Tibial nerve (tissue), 3 donors: Measurements from ENCODE around the gene CPNE7.

Experiments used
- POLR2A ChIP-seq, 2 donors: fragments of 450-650 bp; IDR thresholded peaks; one replicate each; pipeline ENCODE4 v1.6.1; 2017; ENCODE audit warnings: antibody characterized with exemption in 2 of 2, mild to moderate bottlenecking in 2 of 2, moderate library complexity in 2 of 2
- TF ChIP-seq, protein P1 (sequence below), 5 experiments: fragments of 200-600 bp in 3 of 5; fragments of 450-650 bp in 2 of 5; sonication (generic) in 3 of 5; IDR thresholded peaks; one replicate each; pipeline ENCODE4 v1.5.1; 2016 to 2019; ENCODE audit warnings: antibody characterized with exemption in 5 of 5, mild to moderate bottlenecking in 3 of 5, moderate library complexity in 2 of 5

DNA sequence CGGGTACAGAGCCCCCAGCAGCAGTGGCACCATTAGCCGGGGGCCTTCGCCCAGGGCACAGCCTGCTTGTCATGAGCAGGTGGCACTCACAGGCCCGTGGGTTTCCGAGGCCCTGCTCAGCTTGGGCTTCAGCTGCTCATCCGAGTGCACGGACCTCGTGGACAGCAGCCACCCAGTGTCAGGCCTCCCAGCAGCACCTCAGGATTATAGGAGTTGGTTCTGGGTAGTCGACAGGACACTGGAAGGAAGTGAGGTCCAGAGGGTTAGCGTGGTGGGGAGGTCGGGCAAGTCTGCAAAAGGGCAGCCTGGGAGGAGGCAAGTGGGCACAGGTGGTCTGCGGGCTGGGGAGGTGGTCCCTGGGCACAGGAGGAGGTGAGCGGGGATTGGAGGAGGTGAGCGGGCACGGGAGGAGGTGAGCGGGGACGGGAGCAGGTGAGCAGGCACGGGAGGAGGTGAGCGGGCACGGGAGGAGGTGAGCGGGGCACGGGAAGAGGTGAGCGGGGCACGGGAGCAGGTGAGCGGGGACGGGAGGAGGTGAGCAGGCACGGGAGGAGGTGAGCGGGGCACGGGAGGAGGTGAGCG, 5.1 kb upstream of the CPNE7 start:
- TF ChIP-seq, protein P1, sequence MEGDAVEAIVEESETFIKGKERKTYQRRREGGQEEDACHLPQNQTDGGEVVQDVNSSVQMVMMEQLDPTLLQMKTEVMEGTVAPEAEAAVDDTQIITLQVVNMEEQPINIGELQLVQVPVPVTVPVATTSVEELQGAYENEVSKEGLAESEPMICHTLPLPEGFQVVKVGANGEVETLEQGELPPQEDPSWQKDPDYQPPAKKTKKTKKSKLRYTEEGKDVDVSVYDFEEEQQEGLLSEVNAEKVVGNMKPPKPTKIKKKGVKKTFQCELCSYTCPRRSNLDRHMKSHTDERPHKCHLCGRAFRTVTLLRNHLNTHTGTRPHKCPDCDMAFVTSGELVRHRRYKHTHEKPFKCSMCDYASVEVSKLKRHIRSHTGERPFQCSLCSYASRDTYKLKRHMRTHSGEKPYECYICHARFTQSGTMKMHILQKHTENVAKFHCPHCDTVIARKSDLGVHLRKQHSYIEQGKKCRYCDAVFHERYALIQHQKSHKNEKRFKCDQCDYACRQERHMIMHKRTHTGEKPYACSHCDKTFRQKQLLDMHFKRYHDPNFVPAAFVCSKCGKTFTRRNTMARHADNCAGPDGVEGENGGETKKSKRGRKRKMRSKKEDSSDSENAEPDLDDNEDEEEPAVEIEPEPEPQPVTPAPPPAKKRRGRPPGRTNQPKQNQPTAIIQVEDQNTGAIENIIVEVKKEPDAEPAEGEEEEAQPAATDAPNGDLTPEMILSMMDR (IDR thresholded peaks at IDR 0.05): no peak
- no peak for TF ChIP-seq POLR2A (IDR thresholded peaks at IDR 0.05)
